Fibroblast of the aortic adventitia (primary cell): ENCODE data around the gene NANS. TPM values are rescaled to one million over a fixed set of nuclear protein-coding genes. Genes with fewer than 3 reads are reported as not detected.
A peak's percentile ranks its signal among the peaks of the same experiment; 100 is the strongest.
"Not testable (repeated sequence)": the region's sequence is repeated elsewhere in the genome, so short reads cannot be mapped to it uniquely, and the experiment has no call there.

Experiments used
- DNase-seq: peaks from one replicate; pipeline ENCODE4 v3.0.0-alpha.2; 2010; ENCODE audit warnings: low read depth
- H3K4me3 ChIP-seq: 2 replicates; pipeline ENCODE4 v1.5.1; 2011; ENCODE audit warnings: low read depth, mild to moderate bottlenecking, control low read depth, low read length, moderate library complexity
- total RNA-seq: library from RNA; depleted of rRNA; stranded (reverse); fragments of >200 nt; gene quantifications from 2 replicates; pipeline ENCODE4 v1.2.3, GENCODE V29; 2012; ENCODE audit warnings: low replicate concordance
- TF ChIP-seq, protein P1 (sequence below): IDR thresholded peaks from 2 replicates; pipeline ENCODE4 v1.5.1; 2011; ENCODE audit warnings: mild to moderate bottlenecking, low read length, control low read depth, inconsistent platforms; ENCODE audit not compliant: insufficient read depth

NANS gene
- total RNA-seq, 1 donor = 62.5 TPM

DNA sequence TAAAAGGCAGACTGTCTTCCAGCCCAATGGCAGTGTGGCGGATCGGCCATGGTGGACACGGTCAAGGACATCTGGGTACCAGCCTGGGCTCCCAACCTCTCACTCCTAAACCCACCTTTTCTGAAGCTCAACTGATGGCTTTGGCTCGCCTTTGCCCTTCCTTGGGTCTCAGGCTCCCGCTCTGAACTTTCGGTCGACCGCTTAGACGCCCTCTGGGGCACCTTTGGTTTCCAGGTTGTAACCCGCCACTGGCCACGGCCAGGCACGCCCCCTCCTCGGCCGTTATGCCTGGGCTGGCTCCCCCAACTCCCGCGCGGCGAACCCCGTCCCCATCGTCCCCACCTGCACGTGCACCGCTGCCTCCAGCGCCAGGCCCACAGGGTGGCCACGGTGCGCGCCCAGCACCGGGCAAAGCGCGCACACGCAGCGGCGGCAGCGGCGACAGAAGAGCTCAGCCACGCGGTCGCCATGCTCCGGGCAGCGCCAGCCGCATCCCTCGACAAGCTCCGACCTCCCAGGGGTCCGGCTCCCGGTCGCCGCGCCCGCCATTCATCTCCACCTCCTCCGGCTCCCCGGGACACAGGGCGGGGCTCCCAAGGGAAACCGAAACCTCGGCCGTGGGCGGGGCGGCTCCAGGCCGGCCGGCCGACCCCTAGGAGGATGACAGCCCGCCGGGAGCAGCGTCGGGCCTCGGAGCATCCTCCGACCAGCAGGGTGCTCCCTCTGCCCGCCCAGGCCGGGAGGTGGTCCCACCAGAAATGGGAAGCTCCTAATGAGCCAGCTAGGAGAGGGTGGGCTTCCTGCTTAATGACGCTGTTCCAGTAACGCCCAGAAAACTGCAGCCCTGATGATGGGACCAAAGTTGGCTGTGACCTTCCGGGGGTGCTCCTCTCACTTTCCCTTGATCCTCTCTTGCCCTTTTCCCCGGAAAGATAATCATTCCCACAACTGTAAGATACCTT, 62.4 kb downstream of the NANS start, which contains the start of gene TRIM14:
TRIM14 (minus strand) TSS at position 583 of the 962 bp plus-strand sequence; CDS start at position 549, 34 bp downstream.
- peak within 1 kb of the TSS; percentile 71 for H3K4me3 ChIP-seq
- DNase-seq = peak; percentile 19
- TF ChIP-seq, protein P1, sequence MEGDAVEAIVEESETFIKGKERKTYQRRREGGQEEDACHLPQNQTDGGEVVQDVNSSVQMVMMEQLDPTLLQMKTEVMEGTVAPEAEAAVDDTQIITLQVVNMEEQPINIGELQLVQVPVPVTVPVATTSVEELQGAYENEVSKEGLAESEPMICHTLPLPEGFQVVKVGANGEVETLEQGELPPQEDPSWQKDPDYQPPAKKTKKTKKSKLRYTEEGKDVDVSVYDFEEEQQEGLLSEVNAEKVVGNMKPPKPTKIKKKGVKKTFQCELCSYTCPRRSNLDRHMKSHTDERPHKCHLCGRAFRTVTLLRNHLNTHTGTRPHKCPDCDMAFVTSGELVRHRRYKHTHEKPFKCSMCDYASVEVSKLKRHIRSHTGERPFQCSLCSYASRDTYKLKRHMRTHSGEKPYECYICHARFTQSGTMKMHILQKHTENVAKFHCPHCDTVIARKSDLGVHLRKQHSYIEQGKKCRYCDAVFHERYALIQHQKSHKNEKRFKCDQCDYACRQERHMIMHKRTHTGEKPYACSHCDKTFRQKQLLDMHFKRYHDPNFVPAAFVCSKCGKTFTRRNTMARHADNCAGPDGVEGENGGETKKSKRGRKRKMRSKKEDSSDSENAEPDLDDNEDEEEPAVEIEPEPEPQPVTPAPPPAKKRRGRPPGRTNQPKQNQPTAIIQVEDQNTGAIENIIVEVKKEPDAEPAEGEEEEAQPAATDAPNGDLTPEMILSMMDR = no peak

DNA sequence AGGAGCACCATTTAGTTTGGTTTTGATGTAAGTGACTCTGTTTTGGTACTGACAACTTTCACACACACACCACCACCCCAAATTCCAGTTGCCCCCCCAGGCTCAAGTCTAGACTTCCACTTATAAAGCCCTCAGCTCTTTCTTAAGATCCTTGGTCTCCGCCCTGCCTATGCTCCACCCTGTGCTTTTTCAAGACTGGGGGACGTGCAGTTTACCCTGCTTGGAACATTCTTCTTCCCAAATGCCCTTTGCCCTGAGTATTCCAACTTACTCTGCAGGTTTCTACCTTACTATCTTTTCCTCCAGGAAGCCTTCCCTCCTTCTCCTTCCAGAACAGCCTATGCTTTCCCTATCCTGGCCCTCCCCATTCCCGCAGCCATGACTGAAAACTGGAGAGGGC, 63.9 kb downstream of the NANS start:
- H3K4me3 ChIP-seq = no peak overlapping the region
- TF ChIP-seq, protein P1 = no peak
- DNase-seq = no peak

DNA sequence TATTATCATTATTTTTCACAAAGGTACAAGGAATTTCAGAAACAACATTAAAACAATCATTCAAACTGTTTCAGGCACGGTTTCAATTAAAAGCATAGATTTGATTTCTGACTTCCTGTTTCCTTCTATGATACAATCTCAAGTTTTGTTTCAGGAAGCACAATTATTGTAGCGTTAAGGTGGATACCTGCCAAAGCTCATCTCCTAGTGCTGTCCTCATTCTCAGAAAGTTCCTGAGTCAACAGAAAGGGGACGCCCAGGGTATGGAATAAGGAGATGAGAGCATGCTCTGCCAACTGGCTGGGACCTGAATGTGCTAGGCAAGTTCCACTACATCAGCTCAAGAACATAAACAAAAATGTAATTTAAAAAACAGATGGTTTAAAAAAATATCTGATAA, 64.5 kb downstream of the NANS start:
- TF ChIP-seq, protein P1 = no peak
- H3K4me3 ChIP-seq = no peak overlapping the region
- no peak for DNase-seq

DNA sequence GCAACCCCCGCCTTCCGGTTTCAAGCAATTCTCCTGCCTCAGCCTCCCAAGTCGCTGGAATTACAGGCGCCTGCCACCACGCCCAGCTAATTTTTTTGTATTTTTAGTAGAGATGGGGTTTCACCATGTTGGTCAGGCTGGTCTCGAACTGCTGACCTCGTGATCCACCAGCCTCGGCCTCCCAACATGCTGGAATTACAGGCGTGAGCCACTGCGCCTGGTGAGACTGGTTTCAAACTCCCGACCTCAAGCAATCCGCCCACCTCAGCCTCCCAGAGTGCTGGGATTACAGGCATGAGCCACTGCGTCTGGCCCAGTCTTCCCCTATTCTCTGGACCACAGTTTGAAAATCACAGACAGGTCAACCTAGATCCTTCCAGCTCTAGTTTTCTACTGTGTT, 67.6 kb downstream of the NANS start:
- not testable (repeated sequence) for DNase-seq, H3K4me3 ChIP-seq

DNA sequence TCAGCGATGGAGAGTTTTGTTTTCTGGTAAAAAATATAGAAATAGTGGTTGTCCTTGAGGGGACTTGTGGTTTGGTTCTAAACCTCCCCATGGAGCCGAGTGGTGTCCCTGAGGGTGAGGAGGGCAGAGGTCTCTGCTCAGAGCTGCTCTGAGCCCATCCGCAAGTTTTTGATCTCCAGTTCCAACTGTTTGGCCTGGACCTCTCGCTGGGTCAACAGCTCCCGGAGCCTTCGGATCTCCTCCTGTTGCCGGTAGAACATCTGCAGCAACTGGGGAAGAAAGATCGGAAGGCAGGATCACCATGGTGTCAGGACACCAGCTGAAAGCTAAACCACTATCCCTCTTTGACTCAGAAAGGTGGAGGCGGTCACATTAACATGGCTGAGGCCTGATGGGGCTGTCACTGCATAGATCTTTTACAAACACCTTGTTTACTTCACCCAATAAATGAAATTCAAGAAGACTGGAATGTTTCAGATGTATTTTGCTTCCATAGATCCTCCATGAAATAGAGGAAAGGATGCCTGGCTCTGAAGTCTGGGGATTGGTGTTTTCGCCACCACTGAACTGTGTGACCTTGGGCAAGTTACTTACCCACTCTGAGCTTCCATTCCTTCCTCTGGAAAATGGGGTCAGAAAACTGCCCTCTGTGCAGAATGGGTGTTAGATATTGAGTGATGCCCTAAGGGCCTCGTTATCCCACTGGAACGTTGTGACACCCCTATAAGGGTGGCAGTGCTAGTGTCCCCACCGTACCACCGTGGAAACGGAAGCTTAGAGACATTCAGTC, 68.3 kb downstream of the NANS start:
- no peak overlapping the region for H3K4me3 ChIP-seq
- TF ChIP-seq, protein P1 = no peak
- no peak for DNase-seq

DNA sequence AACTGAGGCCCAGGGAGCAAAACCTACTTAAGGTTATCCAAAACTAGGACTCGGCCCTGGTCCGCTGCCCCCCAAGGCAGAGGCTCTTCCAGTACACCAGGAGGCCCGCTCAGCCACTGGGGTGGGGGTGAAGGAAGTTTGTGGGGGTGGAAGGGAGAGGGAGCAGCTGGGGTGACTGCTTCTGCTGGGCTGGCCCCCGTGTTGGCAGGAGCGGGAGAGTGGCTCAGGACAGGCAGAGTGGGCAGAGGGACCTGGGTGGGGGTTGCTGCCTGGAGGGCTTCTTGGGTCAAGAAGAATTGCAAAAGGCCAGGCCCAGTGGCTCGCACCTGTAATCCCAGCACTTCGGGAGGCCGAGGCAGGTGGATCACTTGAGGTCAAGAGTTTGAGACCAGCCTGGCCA, 70.7 kb downstream of the NANS start:
- H3K4me3 ChIP-seq = no peak overlapping the region
- TF ChIP-seq, protein P1 = no peak
- no peak for DNase-seq

DNA sequence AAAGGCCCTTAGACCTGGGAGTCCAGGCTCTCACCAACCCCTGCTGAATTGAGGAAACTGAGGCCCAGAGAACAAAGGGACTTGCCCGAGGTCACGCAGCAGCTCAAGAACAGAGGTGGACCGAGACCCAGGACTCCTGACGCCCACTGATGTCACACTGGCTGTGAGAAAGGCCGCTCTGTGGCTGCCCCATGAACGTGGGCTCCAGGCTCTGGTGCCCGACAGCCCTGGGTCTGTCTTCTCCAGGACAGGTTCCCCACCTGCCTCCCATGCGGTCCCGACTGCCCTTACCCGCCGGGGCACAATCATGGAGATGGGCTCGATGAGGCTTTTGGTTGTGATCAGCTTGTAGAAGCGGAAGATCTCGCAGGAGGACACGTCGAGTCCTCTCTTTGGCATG, 71.8 kb downstream of the NANS start:
- no peak for DNase-seq
- TF ChIP-seq, protein P1 = no peak
- no peak overlapping the region for H3K4me3 ChIP-seq
